H1 (cell line): Measurements from ENCODE around the gene RPL26. TPM values are rescaled to one million over a fixed set of nuclear protein-coding genes. Genes with fewer than 3 reads are reported as not detected.

Experiments
- CTCF ChIA-PET: fragments of 300-600 bp; sonication (Branson Sonifier 250); formaldehyde crosslinking; loops from one replicate; lab custom pipeline; 2021; ENCODE audit not compliant: partially characterized antibody; lab: Charles Lee
- POLR2A ChIA-PET: fragments of 300-600 bp; sonication (Branson Sonifier 250); formaldehyde crosslinking; loops from one replicate; lab custom pipeline; 2021; ENCODE audit warnings: inconsistent platforms; ENCODE audit not compliant: partially characterized antibody; lab: Charles Lee
- DNase-seq, 2 experiments: peaks; one replicate each; pipeline versions ENCODE4 v3.0.0 to v3.0.0-alpha.2; 2010 to 2022; ENCODE audit warnings: low spot score in 2 of 2, low read depth in 1 of 2, mixed read lengths in 1 of 2
- FAIRE-seq: peaks from 2 replicates; lab custom pipeline; 2011; peaks lifted over from hg19 to GRCh38; lab: Jason Lieb, UNC
- H2AFZ ChIP-seq: 2 replicates; pipeline ENCODE4 v1.8.1; 2012; ENCODE audit warnings: low read length, inconsistent platforms
- H2AK5ac ChIP-seq: 2 replicates; pipeline ENCODE4 v1.6.1; 2013; ENCODE audit warnings: low read depth, low read length
- H2BK120ac ChIP-seq: replicated peaks from 2 replicates; pipeline ENCODE3; 2013; ENCODE audit warnings: low read depth, low read length, inconsistent platforms
- H2BK12ac ChIP-seq: 2 replicates; pipeline ENCODE4 v1.6.1; 2013; ENCODE audit warnings: low read depth, low read length
- H2BK15ac ChIP-seq: 2 replicates; pipeline ENCODE4 v1.6.1; 2013; ENCODE audit warnings: low read length
- H2BK20ac ChIP-seq: 2 replicates; pipeline ENCODE4 v1.6.1; 2013; ENCODE audit warnings: low read length
- H2BK5ac ChIP-seq: 2 replicates; pipeline ENCODE4 v1.6.1; 2013; ENCODE audit warnings: low read depth, low read length
- H3K14ac ChIP-seq: 2 replicates; pipeline ENCODE4 v1.6.1; 2013; ENCODE audit warnings: inconsistent platforms; ENCODE audit not compliant: insufficient read length
- H3K18ac ChIP-seq: 2 replicates; pipeline ENCODE4 v1.6.1; 2013; ENCODE audit warnings: low read length; ENCODE audit errors: extremely low read depth
- H3K23ac ChIP-seq: 2 replicates; pipeline ENCODE4 v1.6.1; 2013; ENCODE audit warnings: inconsistent platforms; ENCODE audit not compliant: insufficient read length
- H3K23me2 ChIP-seq: 2 replicates; pipeline ENCODE4 v1.6.1; 2013; ENCODE audit warnings: low read depth, low read length
- H3K27ac ChIP-seq: 2 replicates; pipeline ENCODE4 v1.6.1; 2011; ENCODE audit warnings: low read depth, low read length, inconsistent platforms
- H3K27me3 ChIP-seq, 4 experiments: replicated peaks in 1 of 4; 1 replicate in 1 of 4; 2 replicates in 3 of 4; pipeline versions ENCODE4 v1.6.1 to v1.8.1; 2011 to 2013; ENCODE audit warnings: low read length in 3 of 4, mild to moderate bottlenecking in 3 of 4, inconsistent platforms in 2 of 4, mixed read lengths in 2 of 4, moderate library complexity in 1 of 4; ENCODE audit not compliant: control insufficient read depth in 3 of 4, insufficient read depth in 3 of 4; ENCODE audit errors: extremely low read depth in 1 of 4
- H3K36me3 ChIP-seq, 4 experiments: 2 replicates each; pipeline versions ENCODE4 v1.6.1 to v1.8.1; 2011 to 2013; ENCODE audit warnings: mild to moderate bottlenecking in 4 of 4, low read length in 3 of 4, moderate library complexity in 2 of 4, control low read depth in 1 of 4, inconsistent platforms in 1 of 4; ENCODE audit not compliant: insufficient read depth in 4 of 4, control insufficient read depth in 2 of 4
- H3K4ac ChIP-seq: replicated peaks from 2 replicates; pipeline ENCODE3; 2013; ENCODE audit warnings: low read length, low read depth, mixed read lengths, inconsistent platforms; ENCODE audit not compliant: insufficient read length
- H3K4me1 ChIP-seq, 4 experiments: replicated peaks in 1 of 4; 1 replicate in 1 of 4; 2 replicates in 3 of 4; pipeline versions ENCODE4 v1.6.1 to v1.8.1; 2011 to 2013; ENCODE audit warnings: low read length in 3 of 4, inconsistent platforms in 2 of 4, mixed read lengths in 1 of 4; ENCODE audit not compliant: insufficient read depth in 4 of 4, control insufficient read depth in 3 of 4
- H3K4me2 ChIP-seq, 2 experiments: 2 replicates each; pipeline versions ENCODE4 v1.6.1 to v1.8.1; 2011 to 2013; ENCODE audit warnings: low read depth in 2 of 2, low read length in 2 of 2, control low read depth in 1 of 2, inconsistent platforms in 1 of 2, mild to moderate bottlenecking in 1 of 2; ENCODE audit not compliant: insufficient read depth in 1 of 2
- H3K4me3 ChIP-seq, 4 experiments: fragments of 200-600, 300-600 bp in 1 of 4; sonication (generic), shearing (Covaris generic), sonication (Bioruptor Twin) in 1 of 4; 2 replicates each; pipeline versions ENCODE4 v1.5.1 to v1.8.1; 2011 to 2016; ENCODE audit warnings: low read length in 4 of 4, low read depth in 3 of 4, control low read depth in 2 of 4, inconsistent platforms in 2 of 4, mild to moderate bottlenecking in 2 of 4, mixed read lengths in 1 of 4, moderate library complexity in 1 of 4; ENCODE audit not compliant: insufficient read depth in 2 of 4; ENCODE audit errors: extremely low read depth in 1 of 4
- H3K56ac ChIP-seq: replicated peaks from 2 replicates; pipeline ENCODE3; 2013; ENCODE audit warnings: low read depth, mild to moderate bottlenecking, mixed read lengths, low read length, inconsistent platforms; ENCODE audit not compliant: insufficient read length
- H3K79me1 ChIP-seq: 2 replicates; pipeline ENCODE4 v1.6.1; 2013; ENCODE audit warnings: low read depth, low read length, control low read depth
- H3K79me2 ChIP-seq, 2 experiments: 2 replicates each; pipeline versions ENCODE4 v1.6.1 to v1.8.1; 2012 to 2013; ENCODE audit warnings: low read length in 2 of 2, mild to moderate bottlenecking in 2 of 2, inconsistent platforms in 1 of 2; ENCODE audit not compliant: insufficient read depth in 2 of 2, control insufficient read depth in 1 of 2
- H3K9ac ChIP-seq, 4 experiments: replicated peaks in 1 of 4; 1 replicate in 1 of 4; 2 replicates in 3 of 4; pipeline versions ENCODE4 v1.6.1 to v1.8.1; 2011 to 2013; ENCODE audit warnings: low read depth in 3 of 4, low read length in 3 of 4, control low read depth in 2 of 4, mild to moderate bottlenecking in 2 of 4, moderate library complexity in 2 of 4, inconsistent platforms in 1 of 4; ENCODE audit errors: extremely low read depth in 1 of 4
- H3K9me3 ChIP-seq, 2 experiments: 2 replicates each; pipeline versions ENCODE4 v1.6.1 to v1.8.1; 2012 to 2013; ENCODE audit warnings: mild to moderate bottlenecking in 2 of 2, moderate library complexity in 2 of 2, control low read depth in 1 of 2, inconsistent platforms in 1 of 2, low read depth in 1 of 2, low read length in 1 of 2, mixed read lengths in 1 of 2; ENCODE audit not compliant: insufficient read depth in 2 of 2
- H4K20me1 ChIP-seq, 2 experiments: replicated peaks in 1 of 2; 2 replicates each; pipeline versions ENCODE3 to v1.8.1; 2011 to 2013; ENCODE audit warnings: inconsistent platforms in 2 of 2, low read length in 2 of 2, mild to moderate bottlenecking in 1 of 2; ENCODE audit not compliant: insufficient read depth in 2 of 2, control insufficient read depth in 1 of 2
- H4K5ac ChIP-seq: 2 replicates; pipeline ENCODE4 v1.6.1; 2013; ENCODE audit warnings: low read length, low read depth, mixed read lengths, inconsistent platforms; ENCODE audit not compliant: insufficient read length
- H4K8ac ChIP-seq: 2 replicates; pipeline ENCODE4 v1.8.0; 2013; ENCODE audit warnings: mild to moderate bottlenecking, moderate library complexity, low read length, inconsistent platforms; ENCODE audit not compliant: insufficient read depth; ENCODE audit errors: extremely low read depth
- H4K91ac ChIP-seq: replicated peaks from 2 replicates; pipeline ENCODE3; 2013; ENCODE audit warnings: low read length, mixed read lengths, inconsistent platforms; ENCODE audit not compliant: insufficient read length
- TEAD4 ChIP-seq: IDR thresholded peaks from 2 replicates; pipeline ENCODE4 v1.6.1; 2012; ENCODE audit warnings: low read depth, low read length, inconsistent platforms, mixed read lengths
- WGBS, 2 experiments: shearing (Covaris generic) in 1 of 2; methylation state at CpG; one replicate each; pipeline versions ENCODE4 v1.1.6 to v1.1.7; 2013 to 2015; ENCODE audit warnings: low lambda C conversion rate in 2 of 2, mixed read lengths in 2 of 2, inconsistent platforms in 1 of 2, low coverage in 1 of 2, missing lambda C conversion rate in 1 of 2; ENCODE audit not compliant: insufficient replicate concordance in 2 of 2, insufficient coverage in 1 of 2, insufficient read length in 1 of 2; ENCODE audit errors: extremely low coverage in 1 of 2, missing lambda C conversion rate in 1 of 2; 5-methylcytosine and 5-hydroxymethylcytosine counted together
- polyA plus RNA-seq, 7 experiments: library from polyadenylated mRNA; depleted of rRNA in 3 of 7; stranded (reverse) in 5 of 7; unstranded in 2 of 7; fragments of >200 nt in 5 of 7; fragments of 200-250 nt in 2 of 7; gene quantifications; 1 replicate in 5 of 7; 2 replicates in 1 of 7; 4 replicates in 1 of 7; pipeline versions ENCODE4 v1.2.1 to v1.2.3, GENCODE V29; 2011 to 2013; ENCODE audit warnings: missing spikeins in 2 of 7, mixed read lengths in 2 of 7
- total RNA-seq: library from RNA; stranded (reverse); fragmentation: NEBNext Ultra II Directional; extraction: Animal tissue kit (Norgen Biotek cat#: 25700); gene quantifications from 2 replicates; pipeline ENCODE4 v1.2.1, GENCODE V29; 2021

Gene RPL26
- total and polyA plus RNA-seq, 2 of the 8 experiments (the other 6 are each of a cell fraction or from before 2014, with no cell fraction given): 1,963 to 2,554 TPM

DNA sequence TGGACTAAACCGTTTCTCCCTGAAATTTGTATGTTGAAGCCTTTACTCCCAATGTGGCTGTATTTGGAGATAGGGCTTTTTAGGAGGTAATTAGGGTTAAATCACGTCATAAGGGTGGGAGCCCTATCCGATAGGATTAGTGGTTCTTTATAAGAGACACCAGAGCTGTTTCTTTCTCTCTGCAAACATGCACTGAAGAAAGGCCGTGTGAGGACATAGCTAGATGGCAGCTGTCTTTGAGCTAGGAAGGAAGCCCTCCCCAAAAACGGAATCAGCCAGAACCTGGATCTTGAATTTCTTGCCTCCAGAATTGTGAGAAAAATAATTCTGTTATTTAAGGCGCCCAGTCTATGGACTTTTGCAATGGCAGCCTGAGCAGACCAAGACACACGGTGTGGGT is 29.3 kb downstream of the RPL26 start:
- Histone ChIP-seq H2BK5ac (no peak overlapping the region), H2BK120ac (no peak overlapping the region), H3K9ac (no peak overlapping the region), H4K5ac (no peak overlapping the region), H3K4me2 (no peak overlapping the region), H2BK12ac (no peak overlapping the region), H2AFZ (no peak overlapping the region), H3K27ac (no peak overlapping the region), H2AK5ac (no peak overlapping the region), H3K79me1 (no peaks in the 10 kb centered on the region), H3K4me1 (peaks cover 0 to 3% (median 0%) of the 10 kb centered on the region in 4 experiments; a peak in 1 of 7 replicates), H2BK15ac (no peak overlapping the region), H3K9me3 (no peaks in the 10 kb centered on the region), H4K91ac (no peak overlapping the region), H3K27me3 (no peaks in the 10 kb centered on the region), H3K23ac (no peak overlapping the region), H4K8ac (no peak overlapping the region), H2BK20ac (no peak overlapping the region), H3K4me3 (no peak overlapping the region), H3K23me2 (no peaks in the 10 kb centered on the region; the same call in 1 of the 2 replicates), H3K18ac (no peak overlapping the region), H3K14ac (no peak overlapping the region), H3K79me2 (no peaks in the 10 kb centered on the region), H3K36me3 (no peaks in the 10 kb centered on the region), H3K56ac (no peak overlapping the region), H3K4ac (no peak overlapping the region), H4K20me1 (no peaks in the 10 kb centered on the region)
- DNase-seq (no peak), FAIRE-seq (no peak)
- ChIA-PET CTCF (interaction anchor here (1.1 kb wide), 1 partner anchor 16 kb away, joined by 3 read pairs; no protein-coding TSS in a partner anchor), POLR2A (interaction anchor here (1.2 to 4.8 kb wide), 4 partner anchors 8 to 22 kb away, joined by 3 to 23 read pairs (median 6); partner anchors contain the start of gene KRABD2)
- WGBS, 2 experiments: 92% methylated on average over 7 of the region's 7 CpGs; no CpG with 5 or more reads in 1 of the 2 experiments
- no peak for TF ChIP-seq TEAD4
- TF ChIP-seq, all 59 proteins: peak for 0
